IMR-90 (cell line): ENCODE measurements around the gene FJX1. TPM values are rescaled to one million over a fixed set of nuclear protein-coding genes. Genes with fewer than 3 reads are reported as not detected.
A peak's percentile ranks its signal among the peaks of the same experiment; 100 is the strongest.

Source experiments
- ATAC-seq: fragments of 200-7000 bp; cut with Tn5 transposase; 2 replicates; pipeline ENCODE4 v1.9.1; 2020; ENCODE audit warnings: low read depth, mild to moderate bottlenecking, moderate library complexity
- BruUV-seq: library from RNA; stranded (reverse); fragments of 400-500 nt; replicated peaks from 2 replicates; lab custom pipeline; 2021; lab: Mats Ljungman, UMichigan
- CTCF ChIA-PET: fragments of 300-600 bp; formaldehyde crosslinking; extraction: SDS; loops from one replicate; lab custom pipeline; 2021; ENCODE audit warnings: antibody characterized with exemption; lab: Yijun Ruan, JAX
- POLR2A ChIA-PET: fragments of 300-600 bp; sonication (Branson Sonifier 250); formaldehyde crosslinking; loops from one replicate; lab custom pipeline; 2022; ENCODE audit warnings: antibody characterized with exemption; ENCODE audit not compliant: unreplicated experiment; lab: Charles Lee
- DNase-seq: peaks from one replicate; pipeline ENCODE4 v3.0.0; 2013
- H2AFZ ChIP-seq: replicated peaks from 2 replicates; pipeline ENCODE3; 2013; ENCODE audit warnings: low read length, mild to moderate bottlenecking; ENCODE audit not compliant: poor library complexity
- H2AK5ac ChIP-seq: 2 replicates; pipeline ENCODE4 v1.6.1; 2013; ENCODE audit warnings: low read depth, low read length, inconsistent platforms
- H2AK9ac ChIP-seq: replicated peaks from 2 replicates; pipeline ENCODE3; 2013; ENCODE audit warnings: mild to moderate bottlenecking, low read depth, low read length, moderate library complexity; ENCODE audit not compliant: poor library complexity
- H2BK120ac ChIP-seq: 2 replicates; pipeline ENCODE4 v1.6.1; 2013; ENCODE audit warnings: low read depth, low read length, inconsistent platforms
- H2BK15ac ChIP-seq: 3 replicates; pipeline ENCODE4 v1.6.1; 2013; ENCODE audit warnings: low read depth, low read length, inconsistent platforms
- H2BK20ac ChIP-seq: 2 replicates; pipeline ENCODE4 v1.6.1; 2013; ENCODE audit warnings: low read depth, mild to moderate bottlenecking, inconsistent platforms, low read length, moderate library complexity
- H2BK5ac ChIP-seq: 2 replicates; pipeline ENCODE4 v1.6.1; 2013; ENCODE audit warnings: mild to moderate bottlenecking, low read depth, low read length, inconsistent platforms; ENCODE audit not compliant: poor library complexity, severe bottlenecking
- H3K14ac ChIP-seq: replicated peaks from 2 replicates; pipeline ENCODE4 v1.6.1; 2013; ENCODE audit warnings: low read depth, low read length, inconsistent platforms
- H3K18ac ChIP-seq: 2 replicates; pipeline ENCODE4 v1.6.1; 2013; ENCODE audit warnings: low read depth, low read length, control low read depth
- H3K23ac ChIP-seq: 2 replicates; pipeline ENCODE4 v1.6.1; 2013; ENCODE audit warnings: low read depth, low read length, inconsistent platforms
- H3K27ac ChIP-seq: 2 replicates; pipeline ENCODE4 v1.5.1; 2013; ENCODE audit warnings: mild to moderate bottlenecking, control low read depth, low read length; ENCODE audit not compliant: insufficient read depth
- H3K27me3 ChIP-seq: 2 replicates; pipeline ENCODE4 v1.6.1; 2013; ENCODE audit warnings: low read length; ENCODE audit not compliant: control insufficient read depth, insufficient read depth
- H3K36me3 ChIP-seq: 2 replicates; pipeline ENCODE4 v1.6.1; 2013; ENCODE audit warnings: low read length, mixed read lengths; ENCODE audit not compliant: control insufficient read depth, insufficient read depth
- H3K4ac ChIP-seq: 2 replicates; pipeline ENCODE4 v1.6.1; 2013; ENCODE audit warnings: low read depth, low read length, inconsistent platforms
- H3K4me1 ChIP-seq: 2 replicates; pipeline ENCODE4 v1.6.1; 2013; ENCODE audit warnings: low read length, mixed read lengths; ENCODE audit not compliant: control insufficient read depth, insufficient read depth
- H3K4me2 ChIP-seq: 2 replicates; pipeline ENCODE4 v1.6.1; 2013; ENCODE audit warnings: low read depth, mild to moderate bottlenecking, control low read depth, low read length, moderate library complexity
- H3K4me3 ChIP-seq: 2 replicates; pipeline ENCODE4 v1.5.1; 2013; ENCODE audit warnings: low read depth, mild to moderate bottlenecking, control low read depth, low read length, moderate library complexity; ENCODE audit not compliant: insufficient read depth
- H3K56ac ChIP-seq: 2 replicates; pipeline ENCODE4 v1.6.1; 2013; ENCODE audit warnings: low read length, inconsistent platforms; ENCODE audit not compliant: insufficient read depth; ENCODE audit errors: extremely low read depth
- H3K79me1 ChIP-seq, 2 experiments: 2 replicates each; pipeline ENCODE4 v1.6.1; 2013; ENCODE audit warnings: low read length in 2 of 2, inconsistent platforms in 1 of 2, low read depth in 1 of 2
- H3K9ac ChIP-seq: 2 replicates; pipeline ENCODE4 v1.6.1; 2013; ENCODE audit warnings: low read depth, low read length, control low read depth
- H3K9me1 ChIP-seq: 2 replicates; pipeline ENCODE4 v1.6.1; 2013; ENCODE audit warnings: low read length, inconsistent platforms; ENCODE audit not compliant: insufficient read depth
- H3K9me3 ChIP-seq: 2 replicates; pipeline ENCODE4 v1.6.1; 2013; ENCODE audit warnings: low read length; ENCODE audit not compliant: control insufficient read depth, insufficient read depth
- H4K20me1 ChIP-seq: 2 replicates; pipeline ENCODE4 v1.6.1; 2013; ENCODE audit warnings: low read length, inconsistent platforms; ENCODE audit not compliant: insufficient read depth
- H4K5ac ChIP-seq: 2 replicates; pipeline ENCODE4 v1.6.1; 2013; ENCODE audit warnings: mild to moderate bottlenecking, low read depth, low read length, control low read depth
- H4K8ac ChIP-seq, 2 experiments: 2 replicates each; pipeline ENCODE4 v1.6.1; 2013; ENCODE audit warnings: low read depth in 2 of 2, low read length in 2 of 2, control low read depth in 1 of 2, inconsistent platforms in 1 of 2
- H4K91ac ChIP-seq: 2 replicates; pipeline ENCODE4 v1.6.1; 2013; ENCODE audit warnings: low read depth, low read length, inconsistent platforms; ENCODE audit not compliant: insufficient read depth
- CHD1 ChIP-seq: IDR thresholded peaks from 2 replicates; pipeline ENCODE4 v1.6.1; 2012; ENCODE audit warnings: low read depth, low read length, improper control_type of control experiment
- FOS ChIP-seq: fragments of 150-350 bp; IDR thresholded peaks from 2 replicates; pipeline ENCODE4 v1.6.1; 2016; ENCODE audit warnings: low read depth, low read length
- MAZ ChIP-seq: IDR thresholded peaks from 2 replicates; pipeline ENCODE4 v1.6.1; 2012; ENCODE audit warnings: low read depth, mild to moderate bottlenecking, low read length, improper control_type of control experiment, moderate library complexity, borderline replicate concordance
- MXI1 ChIP-seq: IDR thresholded peaks from 2 replicates; pipeline ENCODE4 v1.6.1; 2012; ENCODE audit warnings: low read depth, mild to moderate bottlenecking, low read length, moderate library complexity, borderline replicate concordance
- NFE2L2 ChIP-seq: fragments of 150-350 bp; IDR thresholded peaks from 2 replicates; pipeline ENCODE4 v1.6.1; 2016; ENCODE audit warnings: low read depth, mild to moderate bottlenecking, low read length
- RCOR1 ChIP-seq: IDR thresholded peaks from 2 replicates; pipeline ENCODE4 v1.6.1; 2012; ENCODE audit warnings: mild to moderate bottlenecking, low read length, improper control_type of control experiment; ENCODE audit not compliant: insufficient replicate concordance
- RFX5 ChIP-seq: IDR thresholded peaks from 2 replicates; pipeline ENCODE4 v1.8.0; 2012; ENCODE audit warnings: low read depth, mild to moderate bottlenecking, low read length, moderate library complexity
- SMC3 ChIP-seq: fragments of 150-350 bp; IDR thresholded peaks from 2 replicates; pipeline ENCODE4 v1.6.1; 2016; ENCODE audit warnings: low read depth, mild to moderate bottlenecking, antibody characterized with exemption, low read length, moderate library complexity
- dilution Hi-C: fragments of 300-500 bp; cut with HindIII; formaldehyde crosslinking; loops from one replicate; pipeline ENCODE4 v1.14.3; 2018; ENCODE audit warnings: low sequenced_read_pairs; ENCODE audit not compliant: unreplicated experiment
- in situ Hi-C: fragments of 300-500 bp; cut with MboI; formaldehyde crosslinking; loops from 3 replicates; pipeline ENCODE4 v1.14.3; 2019; ENCODE audit warnings: low sequenced_read_pairs, inconsistent platforms, mixed read lengths
- intact Hi-C: fragments of 100-400 bp; cut with micrococcal nuclease; formaldehyde crosslinking; loops from 2 replicates; pipeline ENCODE4 v1.10.0; 2022
- polyA plus RNA-seq, 3 experiments: library from polyadenylated mRNA; depleted of rRNA; stranded (reverse); fragments of >200 nt; gene quantifications; 2 replicates each; pipeline ENCODE4 v1.2.3, GENCODE V29; 2012; ENCODE audit warnings: low replicate concordance in 1 of 3
- total RNA-seq: library from RNA; depleted of rRNA; stranded (reverse); fragments of >200 nt; gene quantifications from 2 replicates; pipeline ENCODE4 v1.2.3, GENCODE V29; 2012
- TF ChIP-seq, protein P1 (sequence below): fragments of 150-350 bp; IDR thresholded peaks from 2 replicates; pipeline ENCODE4 v1.6.1; 2016; ENCODE audit warnings: low read depth, mild to moderate bottlenecking, low read length, moderate library complexity, borderline replicate concordance
- TF ChIP-seq, protein P2 (sequence below): conservative IDR thresholded peaks from 2 replicates; pipeline ENCODE4 v1.5.1; 2012; ENCODE audit warnings: mild to moderate bottlenecking, low read depth, low read length, improper control_type of control experiment

FJX1 gene
- total and polyA plus RNA-seq, 2 of the 4 experiments (the other 2 are of a cell fraction) = 8.4 to 11.2 TPM

DNA sequence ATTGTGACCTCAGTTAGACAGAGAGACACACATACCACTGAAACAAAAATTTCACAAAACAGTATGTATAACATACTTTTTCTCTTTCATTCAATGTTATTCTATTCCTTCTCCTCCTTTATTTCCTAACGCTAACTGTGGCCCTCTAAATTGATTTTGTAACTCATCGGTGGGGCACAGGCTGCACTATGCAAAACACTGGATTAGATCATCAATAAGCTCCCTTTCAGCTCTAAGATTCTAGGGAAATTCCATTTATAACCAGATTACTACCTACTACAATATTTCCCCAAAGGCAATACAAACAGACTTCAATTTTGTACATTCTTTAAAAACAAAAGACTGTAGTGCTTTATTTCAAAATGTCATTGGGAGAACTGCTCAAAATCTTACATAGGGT is 6.1 kb downstream of the FJX1 start (continued):
- TF ChIP-seq, protein P1, sequence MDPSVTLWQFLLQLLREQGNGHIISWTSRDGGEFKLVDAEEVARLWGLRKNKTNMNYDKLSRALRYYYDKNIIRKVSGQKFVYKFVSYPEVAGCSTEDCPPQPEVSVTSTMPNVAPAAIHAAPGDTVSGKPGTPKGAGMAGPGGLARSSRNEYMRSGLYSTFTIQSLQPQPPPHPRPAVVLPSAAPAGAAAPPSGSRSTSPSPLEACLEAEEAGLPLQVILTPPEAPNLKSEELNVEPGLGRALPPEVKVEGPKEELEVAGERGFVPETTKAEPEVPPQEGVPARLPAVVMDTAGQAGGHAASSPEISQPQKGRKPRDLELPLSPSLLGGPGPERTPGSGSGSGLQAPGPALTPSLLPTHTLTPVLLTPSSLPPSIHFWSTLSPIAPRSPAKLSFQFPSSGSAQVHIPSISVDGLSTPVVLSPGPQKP = no peak
- TF ChIP-seq NFE2L2 (no peak), FOS (no peak)

DNA sequence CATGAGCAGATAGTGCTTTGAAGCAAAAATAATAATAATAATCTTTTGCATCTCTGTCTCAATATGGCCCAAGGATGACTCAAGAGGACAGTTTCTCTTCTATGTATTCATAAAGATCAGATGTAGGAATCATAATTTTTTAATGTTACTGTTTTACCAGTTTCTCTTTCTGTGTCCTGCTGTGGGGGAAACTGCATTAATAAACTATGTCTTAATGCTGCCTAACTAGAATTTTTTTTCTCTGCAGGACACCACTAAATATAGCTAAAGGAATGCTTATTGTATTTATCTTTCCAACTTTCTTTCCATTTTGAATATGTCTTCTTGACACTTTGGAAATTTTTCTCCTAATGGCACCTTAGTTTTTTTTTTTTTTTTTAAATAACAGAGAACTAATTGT is 6.5 kb downstream of the FJX1 start:
- peaks cover 9% of the 10 kb centered on the region for H3K9me1 ChIP-seq
- H3K4me3 ChIP-seq = no peak overlapping the region
- CTCF ChIA-PET = interaction anchor here (0.6 kb wide), 1 partner anchor 96 kb away, joined by 3 read pairs; no protein-coding TSS in a partner anchor
- no peak overlapping the region for H3K18ac ChIP-seq
- no TSS peak for BruUV-seq
- H3K9ac ChIP-seq = no peak overlapping the region
- no peak overlapping the region for H2AFZ ChIP-seq
- intact Hi-C loops = loop anchor here (5.0 to 10.0 kb wide), 3 partner anchors 53 to 163 kb away; no protein-coding TSS in a partner anchor
- no peak overlapping the region for H3K14ac ChIP-seq
- H2BK15ac ChIP-seq = no peak overlapping the region
- no peak overlapping the region for H2BK120ac ChIP-seq
- H4K8ac ChIP-seq = no peak overlapping the region
- H2BK5ac ChIP-seq = no peak overlapping the region
- in situ Hi-C loops = loop anchor here (25.0 kb wide), 1 partner anchor 838 kb away; no protein-coding TSS in a partner anchor
- H2AK9ac ChIP-seq = no peak overlapping the region
- peaks cover 14 to 25% of the 10 kb centered on the region in 2 experiments for H3K79me1 ChIP-seq
- H4K5ac ChIP-seq = no peak overlapping the region
- no peak overlapping the region for H3K4me2 ChIP-seq
- H3K9me3 ChIP-seq = no peaks in the 10 kb centered on the region
- H2BK20ac ChIP-seq = no peak overlapping the region
- DNase-seq = no peak
- H4K20me1 ChIP-seq = no peaks in the 10 kb centered on the region
- 0 out of 2 replicates have a peak overlapping the region, but pooled peaks have one; percentile 12 for H3K23ac ChIP-seq
- no peak for ATAC-seq
- TF ChIP-seq RCOR1 = no peak
- TF ChIP-seq, protein P2, sequence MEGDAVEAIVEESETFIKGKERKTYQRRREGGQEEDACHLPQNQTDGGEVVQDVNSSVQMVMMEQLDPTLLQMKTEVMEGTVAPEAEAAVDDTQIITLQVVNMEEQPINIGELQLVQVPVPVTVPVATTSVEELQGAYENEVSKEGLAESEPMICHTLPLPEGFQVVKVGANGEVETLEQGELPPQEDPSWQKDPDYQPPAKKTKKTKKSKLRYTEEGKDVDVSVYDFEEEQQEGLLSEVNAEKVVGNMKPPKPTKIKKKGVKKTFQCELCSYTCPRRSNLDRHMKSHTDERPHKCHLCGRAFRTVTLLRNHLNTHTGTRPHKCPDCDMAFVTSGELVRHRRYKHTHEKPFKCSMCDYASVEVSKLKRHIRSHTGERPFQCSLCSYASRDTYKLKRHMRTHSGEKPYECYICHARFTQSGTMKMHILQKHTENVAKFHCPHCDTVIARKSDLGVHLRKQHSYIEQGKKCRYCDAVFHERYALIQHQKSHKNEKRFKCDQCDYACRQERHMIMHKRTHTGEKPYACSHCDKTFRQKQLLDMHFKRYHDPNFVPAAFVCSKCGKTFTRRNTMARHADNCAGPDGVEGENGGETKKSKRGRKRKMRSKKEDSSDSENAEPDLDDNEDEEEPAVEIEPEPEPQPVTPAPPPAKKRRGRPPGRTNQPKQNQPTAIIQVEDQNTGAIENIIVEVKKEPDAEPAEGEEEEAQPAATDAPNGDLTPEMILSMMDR = no peak
- no peak for TF ChIP-seq MXI1
- no peak for TF ChIP-seq MAZ
- no peak for TF ChIP-seq SMC3
- TF ChIP-seq NFE2L2 = no peak
- no peak for TF ChIP-seq CHD1
- TF ChIP-seq, protein P1 = no peak
- no peak for TF ChIP-seq FOS
- no peak for TF ChIP-seq RFX5
- H3K36me3 ChIP-seq = no peaks in the 10 kb centered on the region
- no peak overlapping the region for H3K4ac ChIP-seq
- dilution Hi-C loops = no loop called here
- no peak overlapping the region for H4K91ac ChIP-seq
- POLR2A ChIA-PET = no interaction called here
- H3K56ac ChIP-seq = no peak overlapping the region
- peaks cover 13% of the 10 kb centered on the region for H3K4me1 ChIP-seq
- H2AK5ac ChIP-seq = no peak overlapping the region
- H3K27ac ChIP-seq = no peak overlapping the region
- no peaks in the 10 kb centered on the region for H3K27me3 ChIP-seq
